Measurements from ENCODE around the gene NAALADL2. TPM values are rescaled to one million over a fixed set of nuclear protein-coding genes. Genes with fewer than 3 reads are reported as not detected.
A peak's percentile ranks its signal among the peaks of the same experiment; 100 is the strongest.
"Not testable (repeated sequence)": the region's sequence is repeated elsewhere in the genome, so short reads cannot be mapped to it uniquely, and the experiment has no call there.

The NAALADL2 gene
- total RNA-seq, 1 donor from 2014 or later = 14.8 TPM

- no peak for DNase-seq (ENCODE audit: low read depth)
Measured at GRCh38 chr3:175464362-175464761, 605.2 kb downstream of the NAALADL2 start.

- no peak for DNase-seq (ENCODE audit: low read depth)
Measured at GRCh38 chr3:175469124-175469523, 610.0 kb downstream of the NAALADL2 start.

GRCh38 chr3:175475765-175476164 is 616.6 kb downstream of the NAALADL2 start:
- no peak for DNase-seq (ENCODE audit: low read depth)

GRCh38 chr3:175476489-175476888 is 617.4 kb downstream of the NAALADL2 start:
- DNase-seq (ENCODE audit: low read depth) = no peak

- no peak for DNase-seq (ENCODE audit: low read depth)
Measured at GRCh38 chr3:175477651-175478224, 618.6 kb downstream of the NAALADL2 start.

- no peak for DNase-seq (ENCODE audit: low read depth)
Measured at GRCh38 chr3:175478301-175478700, 619.2 kb downstream of the NAALADL2 start.

- no peak for DNase-seq (ENCODE audit: low read depth)
Measured at GRCh38 chr3:175479175-175479574, 620.0 kb downstream of the NAALADL2 start.

GRCh38 chr3:175479800-175480199 is 620.7 kb downstream of the NAALADL2 start:
- DNase-seq (ENCODE audit: low read depth) = no peak

- DNase-seq (ENCODE audit: low read depth) = no peak
Measured at GRCh38 chr3:175484666-175485065, 625.5 kb downstream of the NAALADL2 start.

GRCh38 chr3:175485436-175485835 is 626.3 kb downstream of the NAALADL2 start:
- DNase-seq (ENCODE audit: low read depth) = no peak

- DNase-seq (ENCODE audit: low read depth) = no peak
Measured at GRCh38 chr3:175486255-175486654, 627.1 kb downstream of the NAALADL2 start.

GRCh38 chr3:175489406-175489805 is 630.3 kb downstream of the NAALADL2 start:
- no peak for DNase-seq (ENCODE audit: low read depth)

- no peak for DNase-seq (ENCODE audit: low read depth)
Measured at GRCh38 chr3:175493301-175493700, 634.2 kb downstream of the NAALADL2 start.

GRCh38 chr3:175495331-175495730 is 636.2 kb downstream of the NAALADL2 start:
- DNase-seq (ENCODE audit: low read depth) = no peak

GRCh38 chr3:175502155-175502554 is 643.0 kb downstream of the NAALADL2 start:
- no peak for DNase-seq (ENCODE audit: low read depth)

- no peak for DNase-seq (ENCODE audit: low read depth)
Measured at GRCh38 chr3:175511219-175511785, 652.2 kb downstream of the NAALADL2 start.

- DNase-seq (ENCODE audit: low read depth) = no peak
Measured at GRCh38 chr3:175512700-175513099, 653.6 kb downstream of the NAALADL2 start.

GRCh38 chr3:175518459-175518858 is 659.3 kb downstream of the NAALADL2 start:
- no peak for DNase-seq (ENCODE audit: low read depth)

- no peak for DNase-seq (ENCODE audit: low read depth)
Measured at GRCh38 chr3:175521406-175521805, 662.3 kb downstream of the NAALADL2 start.

GRCh38 chr3:175526191-175526590 is 667.1 kb downstream of the NAALADL2 start:
- no peak for DNase-seq (ENCODE audit: low read depth)

- DNase-seq (ENCODE audit: low read depth) = peak; percentile 22
Measured at GRCh38 chr3:175526609-175527280, 667.6 kb downstream of the NAALADL2 start.

GRCh38 chr3:175528693-175529092 is 669.6 kb downstream of the NAALADL2 start:
- DNase-seq (ENCODE audit: low read depth) = not testable (repeated sequence)

- no peak for DNase-seq (ENCODE audit: low read depth)
Measured at GRCh38 chr3:175535351-175535750, 676.2 kb downstream of the NAALADL2 start.
